A673 (cell line): ENCODE results near the gene ZNF528. TPM values are rescaled to one million over a fixed set of nuclear protein-coding genes. Genes with fewer than 3 reads are reported as not detected.

Experiments
- BruUV-seq: library from RNA; stranded (reverse); fragments of 400-500 nt; replicated peaks from 2 replicates; lab custom pipeline; 2021; lab: Mats Ljungman, UMichigan
- CTCF ChIA-PET: fragments of 300-600 bp; sonication (Branson Sonifier 250); formaldehyde crosslinking; loops from one replicate; lab custom pipeline; 2022; ENCODE audit warnings: antibody characterized with exemption; lab: Charles Lee
- POLR2A ChIA-PET: fragments of 300-600 bp; sonication (Branson Sonifier 250); formaldehyde crosslinking; loops from one replicate; lab custom pipeline; 2022; ENCODE audit warnings: antibody characterized with exemption; ENCODE audit not compliant: low non-redundant PET; lab: Charles Lee
- DNase-seq: peaks from one replicate; pipeline ENCODE4 v3.0.0-alpha.2; 2015; ENCODE audit warnings: low spot score
- H3K27ac ChIP-seq: fragments of 200-600 bp; sonication (generic); 2 replicates; pipeline ENCODE4 v1.5.1; 2016; ENCODE audit warnings: mixed run types, low read depth, mild to moderate bottlenecking, mixed read lengths, antibody characterized with exemption, low read length; ENCODE audit not compliant: poor library complexity, severe bottlenecking
- H3K27me3 ChIP-seq: fragments of 200-600 bp; sonication (generic); replicated peaks from 2 replicates; pipeline ENCODE4 v1.6.1; 2017; ENCODE audit warnings: mixed run types, low read depth, mild to moderate bottlenecking, mixed read lengths, antibody characterized with exemption, low read length; ENCODE audit not compliant: insufficient read depth, poor library complexity
- H3K36me3 ChIP-seq: fragments of 200-600 bp; sonication (generic); 2 replicates; pipeline ENCODE4 v1.6.1; 2016; ENCODE audit warnings: mixed run types, mild to moderate bottlenecking, mixed read lengths, antibody characterized with exemption, low read length; ENCODE audit not compliant: insufficient read depth, poor library complexity, severe bottlenecking
- H3K4me1 ChIP-seq: fragments of 200-600 bp; sonication (generic); 2 replicates; pipeline ENCODE4 v1.6.1; 2017; ENCODE audit warnings: mixed run types, mild to moderate bottlenecking, mixed read lengths, antibody characterized with exemption, low read length; ENCODE audit not compliant: insufficient read depth, poor library complexity, severe bottlenecking
- H3K4me3 ChIP-seq: fragments of 200-600 bp; sonication (generic); 2 replicates; pipeline ENCODE4 v1.5.1; 2016; ENCODE audit warnings: low read depth, mixed run types, mild to moderate bottlenecking, mixed read lengths, low read length; ENCODE audit not compliant: poor library complexity, severe bottlenecking
- H3K9me3 ChIP-seq: fragments of 200-600 bp; sonication (generic); 2 replicates; pipeline ENCODE4 v1.6.1; 2016; ENCODE audit warnings: mixed run types, low read depth, mild to moderate bottlenecking, mixed read lengths, antibody characterized with exemption, low read length; ENCODE audit not compliant: poor library complexity, severe bottlenecking
- CTCF ChIP-seq: fragments of 300-800, 200-600 bp; sonication (generic); conservative IDR thresholded peaks from 2 replicates; pipeline ENCODE4 v1.5.1; 2017; ENCODE audit warnings: low read depth, mild to moderate bottlenecking, antibody characterized with exemption, low read length, moderate library complexity, mixed read lengths
- EZH2 ChIP-seq: fragments of 200-600 bp; sonication (generic); IDR thresholded peaks from 2 replicates; pipeline ENCODE4 v1.6.1; 2017; ENCODE audit warnings: borderline replicate concordance, low read depth, mild to moderate bottlenecking, mixed read lengths, antibody characterized with exemption, low read length; ENCODE audit not compliant: poor library complexity, severe bottlenecking
- intact Hi-C: fragments of 100-400 bp; cut with micrococcal nuclease; formaldehyde crosslinking; loops from one replicate; pipeline ENCODE4 v1.10.0; 2022; ENCODE audit not compliant: unreplicated experiment
- total RNA-seq: library from RNA; stranded (reverse); gene quantifications from 2 replicates; pipeline ENCODE4 v1.2.3, GENCODE V29; 2021

ZNF528 gene
- total RNA-seq, 1 experiment from 2014 or later: 4.3 TPM

- no peak overlapping the region for H3K4me3 ChIP-seq
- no TSS peak for BruUV-seq
- H3K27ac ChIP-seq: no peak overlapping the region
- TF ChIP-seq EZH2 (no peak), CTCF (no peak)
- CTCF ChIA-PET: no interaction called here
- DNase-seq: no peak
- H3K4me1 ChIP-seq: no peaks in the 10 kb centered on the region
- H3K36me3 ChIP-seq: no peaks in the 10 kb centered on the region
- POLR2A ChIA-PET: no interaction called here
- H3K27me3 ChIP-seq: no peaks in the 10 kb centered on the region
- intact Hi-C loops: no loop called here
- peaks cover 31% of the 10 kb centered on the region for H3K9me3 ChIP-seq
Measured at GRCh38 chr19:52451241-52451640, 53.6 kb downstream of the ZNF528 start.

- intact Hi-C loops: no loop called here
- peak; percentile 75 for DNase-seq
- peaks cover 46% of the 10 kb centered on the region for H3K9me3 ChIP-seq
Measured at GRCh38 chr19:52453324-52454094, 55.9 kb downstream of the ZNF528 start, which contains the start of gene ZNF578. TSS of gene ZNF578 (plus strand) at chr19:52453553. CDS start at chr19:52501846, 48,293 bp downstream.

GRCh38 chr19:52464798-52465470, 67.3 kb downstream of the ZNF528 start:
- TF ChIP-seq EZH2 (no peak), CTCF (peak; percentile 37)
- ChIA-PET CTCF (no interaction called here), POLR2A (no interaction called here)
- peak; percentile 7 for DNase-seq
- H3K4me1 ChIP-seq: no peaks in the 10 kb centered on the region
- peaks cover 54% of the 10 kb centered on the region for H3K9me3 ChIP-seq
- H3K27me3 ChIP-seq: no peaks in the 10 kb centered on the region
- no peak overlapping the region for H3K4me3 ChIP-seq
- BruUV-seq: no TSS peak
- intact Hi-C loops: no loop called here
- no peaks in the 10 kb centered on the region for H3K36me3 ChIP-seq
- no peak overlapping the region for H3K27ac ChIP-seq

More at GRCh38 chr19:52453324-52454094, 55.9 kb downstream of the ZNF528 start, which contains the start of gene ZNF578:
- POLR2A ChIA-PET: no interaction called here
- Histone ChIP-seq H3K27me3 (no peaks in the 10 kb centered on the region), H3K4me1 (no peaks in the 10 kb centered on the region), H3K27ac (no peak within 1 kb of the TSS), H3K4me3 (peak within 1 kb of the TSS; percentile 39), H3K36me3 (no peaks in the 10 kb centered on the region)
- CTCF ChIA-PET: no interaction called here
- TF ChIP-seq EZH2 (no peak), CTCF (no peak)
- no TSS peak for BruUV-seq

Other genes with a start within 250 kb of the ZNF528 start
- gene ZNF836, start 226.2 kb upstream of the ZNF528 start, total RNA-seq: 6.1 and 7.7 TPM in 2 replicates
- gene PPP2R1A, start 207.8 kb upstream of the ZNF528 start, total RNA-seq: 316 and 324 TPM in 2 replicates
- gene ZNF766, start 128.3 kb upstream of the ZNF528 start, total RNA-seq: 19.6 and 22.0 TPM in 2 replicates
- gene ZNF480, start 100.7 kb upstream of the ZNF528 start, total RNA-seq: 19.4 and 20.7 TPM in 2 replicates
- gene ZNF610, start 61.6 kb upstream of the ZNF528 start, total RNA-seq: 2.3 and 3.4 TPM in 2 replicates
- gene ZNF880, start 27.9 kb upstream of the ZNF528 start, total RNA-seq: 3.7 and 3.9 TPM in 2 replicates
- not detected in 2 replicates for gene ZNF534, start 31.3 kb downstream of the ZNF528 start, total RNA-seq
- gene ZNF578, start 55.7 kb downstream of the ZNF528 start, total RNA-seq: 0.69 and 1.1 TPM in 2 replicates
- gene ZNF808, start 129.8 kb downstream of the ZNF528 start, total RNA-seq: 15.1 and 19.1 TPM in 2 replicates
- 9.8 and 14.7 TPM in 2 replicates for gene ZNF701, start 172.4 kb downstream of the ZNF528 start, total RNA-seq
- gene ZNF83, start 240.5 kb downstream of the ZNF528 start, total RNA-seq: 23.0 and 23.7 TPM in 2 replicates